ENCODE results near the gene MED13L. TPM values are rescaled to one million over a fixed set of nuclear protein-coding genes. Genes with fewer than 3 reads are reported as not detected.

MED13L gene
- total RNA-seq, 1 experiment from 2014 or later = 62.6 TPM

DNA sequence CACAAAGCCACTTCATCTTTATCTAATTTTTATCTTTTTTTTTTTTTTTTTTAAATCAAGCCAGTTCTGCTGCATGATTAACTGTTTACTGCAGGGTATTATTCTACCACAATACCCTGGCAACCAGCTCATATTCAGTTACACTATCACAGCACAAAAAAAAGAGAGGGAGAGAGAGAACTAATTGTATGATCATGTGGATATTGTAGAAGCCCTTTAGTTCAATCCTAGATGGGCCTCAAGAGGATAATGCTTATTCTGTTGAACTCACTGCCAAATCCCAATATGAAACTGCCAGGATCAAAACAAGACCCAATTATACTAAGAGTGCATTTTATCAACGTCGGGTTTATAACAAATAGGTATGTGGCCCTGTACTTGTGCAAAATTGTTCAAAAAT lies 51.5 kb downstream of the MED13L start:
- in situ Hi-C loops (cut with HindIII; ENCODE audit: low sequenced_read_pairs) = no loop called here
- DNase-seq (ENCODE audit: low spot score) = no peak

DNA sequence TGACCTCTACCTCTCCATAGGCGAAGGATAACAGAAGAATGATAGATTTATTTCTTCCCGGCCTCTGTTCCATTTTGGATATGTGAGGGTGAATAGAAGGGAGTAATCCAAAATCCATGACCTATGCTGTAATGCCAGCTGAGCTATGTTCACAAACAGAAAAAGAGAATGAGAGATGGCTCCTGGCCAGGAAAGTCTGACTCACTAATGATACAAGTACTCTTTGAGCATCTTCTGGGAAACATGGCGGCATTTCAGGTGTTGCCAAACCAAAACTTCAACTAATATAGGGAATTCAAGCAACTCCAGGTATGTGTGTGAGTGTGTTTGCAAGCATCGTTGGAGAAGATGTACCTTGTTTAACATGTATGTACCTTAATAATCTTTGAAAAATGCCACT lies 55.1 kb downstream of the MED13L start:
- in situ Hi-C loops (cut with HindIII; ENCODE audit: low sequenced_read_pairs) = no loop called here

DNA sequence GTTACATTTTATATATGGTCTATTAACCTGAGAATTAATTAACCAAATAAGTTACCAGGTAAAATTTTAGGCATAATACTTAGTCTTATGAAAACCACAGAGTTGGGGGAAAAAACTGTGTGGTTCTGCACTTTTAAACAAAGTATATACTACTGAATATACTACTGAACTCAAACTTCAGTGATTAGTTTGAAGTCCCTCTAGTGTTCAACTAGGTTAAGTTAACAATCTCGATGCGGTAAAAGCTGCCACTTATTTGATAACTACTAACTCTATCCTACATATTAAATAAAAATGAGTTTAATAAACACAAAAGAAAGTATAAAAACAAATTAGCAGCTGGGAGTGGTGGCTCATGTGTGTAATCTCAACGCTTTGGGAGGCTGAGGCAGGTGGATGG lies 56.7 kb downstream of the MED13L start:
- in situ Hi-C loops (cut with HindIII; ENCODE audit: low sequenced_read_pairs) = no loop called here
- DNase-seq (ENCODE audit: low spot score) = no peak

More for the DNA sequence above, 55.1 kb downstream of the MED13L start:
- DNase-seq (ENCODE audit: low spot score) = no peak

- no peak for DNase-seq (ENCODE audit: low spot score)
- in situ Hi-C loops (cut with HindIII; ENCODE audit: low sequenced_read_pairs) = no loop called here
These were observed 60.3 kb downstream of the MED13L start for GRCh38 chr12:116217045-116217735.

GRCh38 chr12:116216022-116216756 lies 61.3 kb downstream of the MED13L start:
- no peak for DNase-seq (ENCODE audit: low spot score)
- in situ Hi-C loops (cut with HindIII; ENCODE audit: low sequenced_read_pairs) = no loop called here

GRCh38 chr12:116215023-116215422 lies 62.5 kb downstream of the MED13L start:
- in situ Hi-C loops (cut with HindIII; ENCODE audit: low sequenced_read_pairs) = no loop called here
- DNase-seq (ENCODE audit: low spot score) = no peak

DNA sequence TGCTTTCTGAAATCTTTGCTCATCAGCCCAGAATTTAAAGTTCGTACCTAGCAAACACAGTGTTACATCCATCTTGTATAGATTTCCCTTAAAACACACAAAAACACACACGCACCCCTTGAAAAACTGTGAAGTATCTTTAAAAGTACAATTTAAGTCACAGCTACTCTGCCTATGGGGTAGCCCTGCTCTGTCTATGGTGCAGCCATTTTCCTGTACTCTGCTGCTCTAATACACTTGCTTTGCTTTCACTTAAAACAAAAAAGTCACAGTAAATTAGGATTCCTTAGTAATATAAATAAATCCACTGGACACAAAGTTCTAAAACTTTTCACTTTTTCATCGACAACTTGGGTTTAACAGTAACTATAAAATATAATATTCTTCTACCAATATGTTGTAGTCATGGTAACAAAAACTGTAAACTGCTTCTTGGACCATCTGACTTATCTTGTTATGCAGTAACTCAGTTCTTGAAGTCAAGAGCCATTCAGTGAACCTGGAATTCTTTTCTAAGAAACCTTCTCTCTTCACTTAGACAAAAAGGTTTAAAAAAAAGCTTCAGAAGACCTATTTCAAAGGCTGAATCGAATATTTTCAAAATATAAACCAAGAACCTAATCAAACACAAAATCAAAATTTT lies 63.5 kb downstream of the MED13L start:
- DNase-seq (ENCODE audit: low spot score) = no peak
- in situ Hi-C loops (cut with HindIII; ENCODE audit: low sequenced_read_pairs) = no loop called here

DNA sequence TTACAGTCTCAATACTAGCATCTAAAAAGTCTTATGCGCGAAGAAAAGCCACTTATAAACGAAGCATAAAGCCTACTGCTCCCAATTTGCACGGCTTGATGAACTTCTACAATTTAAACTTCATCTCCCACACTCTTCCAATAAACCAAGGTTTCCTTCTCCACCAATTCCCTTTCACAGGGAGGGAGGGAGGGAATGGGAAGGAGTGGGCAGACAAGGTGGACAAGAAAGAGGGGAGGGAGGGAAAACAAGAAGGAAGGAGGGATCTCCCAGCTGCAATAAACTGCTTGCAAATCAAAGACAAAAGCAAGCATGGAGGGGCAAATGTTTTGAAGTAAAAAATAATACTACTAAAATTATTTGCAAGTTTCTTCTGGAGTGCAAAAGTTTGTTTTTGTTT lies 64.5 kb downstream of the MED13L start:
- no peak for DNase-seq (ENCODE audit: low spot score)
- in situ Hi-C loops (cut with HindIII; ENCODE audit: low sequenced_read_pairs) = no loop called here

- DNase-seq (ENCODE audit: low spot score) = no peak
- in situ Hi-C loops (cut with HindIII; ENCODE audit: low sequenced_read_pairs) = no loop called here
These were observed 66.7 kb downstream of the MED13L start for GRCh38 chr12:116210762-116211161.

DNA sequence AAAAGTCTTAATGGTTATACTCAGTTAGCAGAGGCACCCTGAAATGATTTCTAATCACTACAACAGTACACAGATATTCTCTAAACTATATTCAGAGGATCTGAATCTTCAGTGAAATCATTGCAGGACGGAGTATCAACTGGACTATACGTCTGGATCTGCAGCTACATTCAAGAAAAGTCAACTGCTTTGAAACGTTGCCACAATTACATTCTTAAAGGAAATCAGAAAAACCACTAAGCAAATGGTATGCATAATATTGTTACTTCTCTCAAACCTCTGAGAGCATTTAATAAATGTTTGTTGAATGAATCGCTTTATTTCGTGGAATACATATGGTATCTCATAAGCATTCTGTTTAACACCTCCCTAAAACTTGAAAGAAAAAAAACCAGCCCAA lies 67.4 kb downstream of the MED13L start:
- in situ Hi-C loops (cut with HindIII; ENCODE audit: low sequenced_read_pairs) = no loop called here
- DNase-seq (ENCODE audit: low spot score) = no peak

DNA sequence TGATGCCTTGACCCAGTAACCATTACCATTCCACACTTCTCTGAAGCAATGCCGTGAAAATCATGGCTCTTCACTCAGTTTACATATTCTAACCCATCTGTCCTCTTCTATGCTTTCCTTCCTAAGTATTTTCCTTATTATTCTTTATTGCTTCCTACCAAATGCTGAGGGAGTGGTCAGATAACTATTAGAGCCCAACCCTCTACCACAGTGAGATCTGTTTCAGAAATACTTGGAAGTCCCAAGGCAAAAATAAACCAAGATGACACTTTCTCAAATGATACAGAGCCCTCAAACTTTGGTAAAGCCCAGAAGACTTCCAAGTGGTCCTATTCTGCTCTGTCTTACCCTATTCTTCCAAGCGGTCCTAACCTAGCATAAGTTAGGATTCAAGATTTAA lies 68.0 kb downstream of the MED13L start:
- in situ Hi-C loops (cut with HindIII; ENCODE audit: low sequenced_read_pairs) = no loop called here
- no peak for DNase-seq (ENCODE audit: low spot score)

DNA sequence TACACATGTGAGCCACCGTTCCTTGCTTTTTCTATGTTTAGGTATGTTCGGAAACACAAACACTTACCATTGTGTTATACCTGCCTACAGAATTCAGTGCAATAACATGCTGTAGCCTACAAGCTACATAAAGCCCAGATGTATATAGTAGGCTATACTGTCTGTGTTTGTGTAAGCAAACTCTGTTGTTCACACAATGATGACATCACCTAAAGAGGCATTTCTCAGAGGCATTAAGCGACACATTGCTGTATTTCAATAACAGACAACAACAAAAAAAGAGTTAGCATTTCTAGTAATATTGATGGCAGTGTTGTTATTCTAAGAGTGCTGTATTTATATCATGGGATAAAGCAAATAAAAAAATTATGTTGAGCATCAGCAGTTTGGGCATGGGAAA lies 70.2 kb downstream of the MED13L start:
- in situ Hi-C loops (cut with HindIII; ENCODE audit: low sequenced_read_pairs) = no loop called here
- DNase-seq (ENCODE audit: low spot score) = no peak

DNA sequence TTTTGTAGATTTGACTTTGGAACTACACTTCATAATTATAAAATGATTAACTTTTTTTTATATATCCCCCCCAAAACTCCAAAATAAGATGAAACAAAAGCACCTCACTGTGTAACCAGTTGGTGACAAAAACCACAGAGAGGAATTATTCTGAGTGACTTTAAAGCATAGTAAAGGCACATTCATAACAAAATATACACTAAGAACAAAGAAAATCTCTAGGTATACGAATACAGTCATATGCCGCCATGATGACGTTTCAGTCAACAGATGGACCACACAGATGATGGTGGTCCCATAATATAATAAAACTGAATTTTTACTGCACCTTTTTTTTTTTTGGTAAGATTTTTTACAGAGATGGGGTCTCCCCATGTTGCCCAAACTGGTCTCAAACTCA lies 70.7 kb downstream of the MED13L start:
- in situ Hi-C loops (cut with HindIII; ENCODE audit: low sequenced_read_pairs) = no loop called here
- DNase-seq (ENCODE audit: low spot score) = no peak

DNA sequence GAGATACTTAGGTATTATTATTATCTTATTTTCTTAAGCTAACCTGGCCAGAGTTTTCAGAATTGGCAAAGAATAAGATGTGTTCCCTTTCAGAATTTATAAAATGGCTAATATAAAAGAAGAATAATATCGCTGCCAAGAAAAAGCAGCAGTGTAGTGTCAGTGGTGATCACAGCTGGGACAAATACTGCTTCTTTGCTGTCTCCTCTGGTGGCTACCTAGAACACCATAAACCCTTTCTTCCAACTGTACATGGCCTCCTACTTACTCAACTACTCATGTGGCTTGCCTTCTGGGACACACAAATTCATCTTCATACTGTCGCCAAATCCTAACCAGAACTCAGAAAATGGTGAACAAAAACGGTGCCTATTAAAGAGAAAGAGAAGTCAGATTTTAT lies 72.7 kb downstream of the MED13L start:
- in situ Hi-C loops (cut with HindIII; ENCODE audit: low sequenced_read_pairs) = no loop called here
- DNase-seq (ENCODE audit: low spot score) = no peak

GRCh38 chr12:116204169-116204568 lies 73.3 kb downstream of the MED13L start:
- in situ Hi-C loops (cut with HindIII; ENCODE audit: low sequenced_read_pairs) = no loop called here
- DNase-seq (ENCODE audit: low spot score) = no peak

DNA sequence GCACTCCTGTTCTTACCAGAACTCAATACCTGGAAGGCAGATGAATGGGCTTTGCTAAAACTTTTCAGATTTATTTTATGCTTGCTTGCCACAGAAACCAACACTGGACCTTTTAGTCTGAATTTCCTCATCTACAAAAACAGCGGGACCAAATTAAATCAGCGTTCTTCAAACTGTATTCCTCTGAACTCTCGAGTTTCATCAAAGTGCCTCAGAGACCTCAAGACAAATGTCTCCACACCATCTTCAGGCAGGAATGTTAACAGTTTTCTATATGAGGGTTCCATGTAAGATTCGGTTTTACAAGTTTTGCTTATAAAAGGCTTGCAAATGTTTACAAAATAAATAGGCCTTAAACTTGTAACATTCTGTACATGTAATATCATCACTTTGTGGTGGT lies 74.6 kb downstream of the MED13L start:
- no peak for DNase-seq (ENCODE audit: low spot score)
- in situ Hi-C loops (cut with HindIII; ENCODE audit: low sequenced_read_pairs) = no loop called here

- in situ Hi-C loops (cut with HindIII; ENCODE audit: low sequenced_read_pairs) = no loop called here
- DNase-seq (ENCODE audit: low spot score) = no peak
These were observed 75.1 kb downstream of the MED13L start for GRCh38 chr12:116202433-116202832.

DNA sequence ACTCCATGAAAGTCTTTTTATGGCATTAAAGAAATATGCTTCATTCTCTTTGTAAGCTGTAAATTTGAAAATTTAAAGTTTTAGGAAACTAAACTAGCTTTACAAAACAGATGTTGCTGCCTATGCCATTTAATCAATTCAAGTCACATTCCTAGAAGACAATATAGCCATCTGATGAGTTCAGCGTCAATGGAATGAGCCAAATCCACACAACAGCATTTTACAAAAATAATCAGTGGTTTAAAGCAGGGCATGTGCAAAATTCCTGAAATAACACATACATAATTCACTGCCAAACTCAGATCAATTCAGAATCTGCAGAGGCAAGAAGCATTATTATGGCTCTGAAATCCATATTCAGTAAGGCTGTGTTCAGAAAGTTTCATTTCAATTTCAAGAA lies 75.6 kb downstream of the MED13L start:
- in situ Hi-C loops (cut with HindIII; ENCODE audit: low sequenced_read_pairs) = no loop called here
- no peak for DNase-seq (ENCODE audit: low spot score)

DNA sequence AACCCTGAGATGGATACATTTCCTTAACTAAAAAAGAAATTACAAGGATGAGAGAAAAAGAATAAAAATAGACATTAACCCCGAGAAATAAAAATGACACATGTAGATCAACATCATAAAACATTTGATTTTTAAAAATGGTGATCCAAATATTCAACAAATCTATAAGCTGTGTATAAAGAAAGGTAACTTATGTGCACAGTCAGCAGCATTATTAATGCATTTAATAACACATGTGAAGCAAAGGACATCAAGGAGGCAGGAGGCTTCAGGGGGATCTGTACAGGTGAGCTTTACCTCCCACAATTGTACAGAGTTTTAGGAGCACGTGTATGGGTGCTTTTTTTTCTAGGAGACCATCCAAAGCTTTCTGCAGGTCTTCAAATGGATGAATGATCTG lies 76.1 kb downstream of the MED13L start:
- in situ Hi-C loops (cut with HindIII; ENCODE audit: low sequenced_read_pairs) = no loop called here
- no peak for DNase-seq (ENCODE audit: low spot score)

- in situ Hi-C loops (cut with HindIII; ENCODE audit: low sequenced_read_pairs) = no loop called here
- DNase-seq (ENCODE audit: low spot score) = no peak
These were observed 76.7 kb downstream of the MED13L start for GRCh38 chr12:116200812-116201211.

Data from G401 (cell line).